A549 (cell line): ENCODE results near the gene RXRG. TPM values are rescaled to one million over a fixed set of nuclear protein-coding genes. Genes with fewer than 3 reads are reported as not detected.

Experiments
- ATAC-seq, 2 experiments: fragments of 200-7000 bp in 1 of 2; fragments of >200 bp in 1 of 2; cut with Nextera tagmentation in 1 of 2; cut with Tn5 transposase in 1 of 2; 3 replicates each; pipeline versions ENCODE4 v1.8.0 to v1.9.1; 2018 to 2020; ENCODE audit warnings: mild to moderate bottlenecking in 1 of 2, moderate library complexity in 1 of 2
- CTCF ChIA-PET: fragments of 300-600 bp; sonication (Branson Sonifier 250); formaldehyde crosslinking; extraction: SDS; loops from one replicate; lab custom pipeline; 2021; ENCODE audit warnings: antibody characterized with exemption, inconsistent platforms; lab: Yijun Ruan, JAX
- POLR2A ChIA-PET: fragments of 350-600 bp; formaldehyde crosslinking; extraction: SDS; loops from one replicate; lab custom pipeline; 2021; ENCODE audit warnings: antibody characterized with exemption, inconsistent platforms; lab: Yijun Ruan, JAX
- DNase-seq, 2 experiments: peaks; one replicate each; pipeline versions ENCODE4 v3.0.0 to v3.0.0-alpha.2; 2011 to 2016; ENCODE audit warnings: low read depth in 1 of 2, low spot score in 1 of 2
- FAIRE-seq: peaks from 2 replicates; lab custom pipeline; 2011; peaks lifted over from hg19 to GRCh38; lab: Jason Lieb, UNC
- H3K27ac ChIP-seq, 2 experiments: fragments of >200 bp; sonication (Bioruptor Twin); formaldehyde crosslinking; 3 replicates each; pipeline ENCODE4 v1.5.1; 2016 to 2017
- H3K4me1 ChIP-seq: fragments of >200 bp; sonication (Bioruptor Twin); formaldehyde crosslinking; 3 replicates; pipeline ENCODE4 v1.6.1; 2016
- H3K4me2 ChIP-seq: fragments of >200 bp; sonication (Bioruptor Twin); formaldehyde crosslinking; 3 replicates; pipeline ENCODE4 v1.6.1; 2016
- H3K4me3 ChIP-seq: fragments of >200 bp; sonication (Bioruptor Twin); formaldehyde crosslinking; 3 replicates; pipeline ENCODE4 v1.5.1; 2016
- H3K9me3 ChIP-seq: fragments of >200 bp; sonication (Bioruptor Twin); formaldehyde crosslinking; 3 replicates; pipeline ENCODE4 v1.6.1; 2016
- CEBPB ChIP-seq, 2 experiments: fragments of >200 bp in 1 of 2; sonication (Bioruptor Twin) in 1 of 2; formaldehyde crosslinking in 1 of 2; IDR thresholded peaks; 2 replicates each; pipeline ENCODE4 v1.6.1; 2012 to 2016
- CHD2 ChIP-seq: fragments of 150-350 bp; IDR thresholded peaks from 2 replicates; pipeline ENCODE4 v1.6.1; 2014; ENCODE audit warnings: low read length; ENCODE audit not compliant: partially characterized antibody
- CTCF ChIP-seq: fragments of >200 bp; sonication (Bioruptor Twin); formaldehyde crosslinking; IDR thresholded peaks from 3 replicates; pipeline ENCODE4 v1.5.1; 2016
- ELK1 ChIP-seq: fragments of 150-350 bp; IDR thresholded peaks from 2 replicates; pipeline ENCODE4 v1.6.1; 2014; ENCODE audit warnings: low read depth, mild to moderate bottlenecking, low read length
- FOSB ChIP-seq: fragments of 250-450 bp; sonication (Bioruptor Pico); IDR thresholded peaks from 2 replicates; pipeline ENCODE4 v1.5.0; 2020; ENCODE audit warnings: mild to moderate bottlenecking, moderate library complexity
- FOSL2 ChIP-seq, 2 experiments: fragments of 450-650 bp in 1 of 2; fragments of >200 bp in 1 of 2; sonication (Bioruptor Twin) in 1 of 2; formaldehyde crosslinking; IDR thresholded peaks; 2 replicates each; pipeline versions ENCODE4 v1.5.0 to v1.6.1; 2016 to 2020; ENCODE audit warnings: mild to moderate bottlenecking in 1 of 2, moderate library complexity in 1 of 2
- HDAC2 ChIP-seq: fragments of 200-600 bp; sonication (generic); IDR thresholded peaks from 2 replicates; pipeline ENCODE4 v1.6.1; 2016
- HEYL ChIP-seq: fragments of 250-450 bp; sonication (Bioruptor Pico); IDR thresholded peaks from 2 replicates; pipeline ENCODE4 v1.8.0; 2021; ENCODE audit warnings: mild to moderate bottlenecking, moderate library complexity
- HMGXB4 ChIP-seq: fragments of 250-450 bp; sonication (Bioruptor Pico); IDR thresholded peaks from 2 replicates; pipeline ENCODE4 v1.5.0; 2021; ENCODE audit warnings: mild to moderate bottlenecking, moderate library complexity, borderline replicate concordance
- HOXA7 ChIP-seq: fragments of 250-450 bp; sonication (Bioruptor Pico); IDR thresholded peaks from 2 replicates; pipeline ENCODE4 v1.5.0; 2020; ENCODE audit warnings: mild to moderate bottlenecking, moderate library complexity
- HOXB13 ChIP-seq: fragments of 250-450 bp; sonication (Bioruptor Pico); IDR thresholded peaks from 2 replicates; pipeline ENCODE4 v1.5.0; 2020; ENCODE audit warnings: low read depth, mild to moderate bottlenecking, moderate library complexity
- JUN ChIP-seq, 2 experiments: fragments of >200 bp; sonication (Bioruptor Twin); formaldehyde crosslinking; IDR thresholded peaks; 2 replicates in 1 of 2; 3 replicates in 1 of 2; pipeline ENCODE4 v1.6.1; 2016 to 2017
- KDM1A ChIP-seq: fragments of 200-600 bp; sonication (generic); IDR thresholded peaks from 2 replicates; pipeline ENCODE4 v1.6.1; 2016; ENCODE audit warnings: low read depth, mild to moderate bottlenecking
- KDM5A ChIP-seq: fragments of 200-600 bp; sonication (generic); IDR thresholded peaks from 2 replicates; pipeline ENCODE4 v1.6.1; 2016; ENCODE audit warnings: antibody characterized with exemption, mild to moderate bottlenecking
- MAFK ChIP-seq: fragments of 450-650 bp; IDR thresholded peaks from 2 replicates; pipeline ENCODE4 v1.6.1; 2014; ENCODE audit not compliant: partially characterized antibody
- NFE2L2 ChIP-seq: fragments of 150-350 bp; conservative IDR thresholded peaks from 2 replicates; pipeline ENCODE4 v1.6.1; 2014; ENCODE audit warnings: low read length
- NR3C1 ChIP-seq: fragments of >200 bp; sonication (Bioruptor Twin); formaldehyde crosslinking; IDR thresholded peaks from 3 replicates; pipeline ENCODE4 v1.6.1; 2017
- PBX3 ChIP-seq: IDR thresholded peaks from 2 replicates; pipeline ENCODE4 v1.6.1; 2012
- RAD21 ChIP-seq, 2 experiments: fragments of >200 bp in 1 of 2; sonication (Bioruptor Twin) in 1 of 2; formaldehyde crosslinking in 1 of 2; IDR thresholded peaks in 1 of 2; conservative IDR thresholded peaks in 1 of 2; 2 replicates in 1 of 2; 3 replicates in 1 of 2; pipeline ENCODE4 v1.6.1; 2012 to 2018; ENCODE audit warnings: inconsistent platforms in 1 of 2
- RARB ChIP-seq: fragments of 250-450 bp; sonication (Bioruptor Pico); IDR thresholded peaks from 2 replicates; pipeline ENCODE4 v1.8.0; 2021; ENCODE audit warnings: mild to moderate bottlenecking, moderate library complexity
- REST ChIP-seq: fragments of 200-600 bp; sonication (generic); IDR thresholded peaks from 2 replicates; pipeline ENCODE4 v1.6.1; 2016; ENCODE audit warnings: antibody characterized with exemption, mild to moderate bottlenecking, moderate library complexity
- RNF2 ChIP-seq: fragments of 200-600 bp; sonication (generic); IDR thresholded peaks from 2 replicates; pipeline ENCODE4 v1.6.1; 2016; ENCODE audit warnings: low read depth, mild to moderate bottlenecking, antibody characterized with exemption, moderate library complexity, borderline replicate concordance
- SMC3 ChIP-seq: fragments of >200 bp; sonication (Bioruptor Twin); formaldehyde crosslinking; IDR thresholded peaks from 3 replicates; pipeline ENCODE4 v1.6.1; 2018; ENCODE audit warnings: inconsistent platforms
- TP53 ChIP-seq: fragments of 250-450 bp; sonication (Bioruptor Pico); IDR thresholded peaks from 2 replicates; pipeline ENCODE4 v1.5.0; 2021; ENCODE audit warnings: mild to moderate bottlenecking, moderate library complexity
- USF2 ChIP-seq: fragments of 450-650 bp; IDR thresholded peaks from 2 replicates; pipeline ENCODE4 v1.6.1; 2014; ENCODE audit warnings: antibody characterized with exemption
- WGBS: methylation state at CpG from one replicate; pipeline ENCODE4 v1.1.6; 2017; ENCODE audit errors: missing lambda C conversion rate; 5-methylcytosine and 5-hydroxymethylcytosine counted together
- polyA plus RNA-seq, 4 experiments: library from polyadenylated mRNA; depleted of rRNA in 3 of 4; stranded (reverse); fragments of >200 nt; fragmentation: RNase III in 1 of 4; extraction: RNeasy Plus Mini Kit Qiagen cat#74134 plus additional on column Dnase treatment in 1 of 4; gene quantifications; 2 replicates in 3 of 4; 3 replicates in 1 of 4; pipeline ENCODE4 v1.2.3, GENCODE V29; 2011 to 2017

The RXRG gene
- polyA plus RNA-seq, 2 of the 4 experiments (the other 2 are of a cell fraction), result not detected

GRCh38 chr1:165371588-165372225, 73.2 kb downstream of the RXRG start:
- TF ChIP-seq MAFK, result peak; percentile 71
- TF ChIP-seq CHD2, result no peak
- ChIA-PET POLR2A (no interaction called here), CTCF (interaction anchor here (1.0 to 5.0 kb wide), 3 partner anchors 12 to 243 kb away, joined by 3 to 30 read pairs (median 4); no protein-coding TSS in a partner anchor)
- H3K27ac ChIP-seq, result no peak overlapping the region
- FAIRE-seq (no peak), ATAC-seq (no peak), DNase-seq (no peak)
- no peaks in the 10 kb centered on the region for H3K4me1 ChIP-seq
- H3K4me2 ChIP-seq, result no peak overlapping the region
- H3K4me3 ChIP-seq, result no peak overlapping the region
- no peaks in the 10 kb centered on the region for H3K9me3 ChIP-seq
- 20% methylated on average over 5 of the region's 5 CpGs for WGBS

- Histone ChIP-seq H3K4me3 (no peak overlapping the region), H3K9me3 (no peaks in the 10 kb centered on the region), H3K27ac (no peak overlapping the region), H3K4me1 (no peaks in the 10 kb centered on the region), H3K4me2 (no peak overlapping the region)
- WGBS, result 8% methylated on average over 9 of the region's 9 CpGs
- FAIRE-seq, result no peak
- peak; percentile 72 to 88 for ATAC-seq
- DNase-seq, result peak; percentile 46 to 48
- ChIA-PET CTCF (interaction anchor here (0.5 to 6.3 kb wide), 33 partner anchors 10 to 1006 kb away, joined by 3 to 72 read pairs (median 5); partner anchors contain the start of gene LMX1A), POLR2A (no interaction called here)
- TF ChIP-seq ELK1 (no peak), HMGXB4 (CRISPR knock-in tag) (no peak), REST (no peak), FOSL2 (IDR thresholded peaks at IDR 0.05) (no peak), FOSL2 (CRISPR knock-in tag; IDR thresholded peaks at IDR 0.05) (no peak), KDM5A (no peak), HOXA7 (no peak), RNF2 (no peak), RAD21 (conservative IDR thresholded peaks at IDR 0.05 in 1 of 2, IDR thresholded peaks at IDR 0.05 in 1 of 2) (peak; percentile 64 to 67), HDAC2 (no peak), NR3C1 (no peak), HOXB13 (CRISPR knock-in tag) (no peak), RARB (no peak), CTCF (peak; percentile 82), NFE2L2 (no peak), FOSB (no peak), MAFK (no peak), CEBPB (IDR thresholded peaks at IDR 0.05) (no peak), KDM1A (no peak), PBX3 (no peak), USF2 (no peak), HEYL (no peak), SMC3 (peak; percentile 77), JUN (IDR thresholded peaks at IDR 0.05) (no peak), TP53 (CRISPR knock-in tag) (no peak)
These were observed 75.6 kb downstream of the RXRG start for GRCh38 chr1:165369255-165369848.
